GM18502 (cell line): ENCODE measurements around the gene IFI27.
A peak's percentile ranks its signal among the peaks of the same experiment; 100 is the strongest.

Source experiments
- ATAC-seq: cut with Tn5 transposase; IDR thresholded peaks from one replicate; pipeline ENCODE4 v1.9.1; 2021; ENCODE audit warnings: mild to moderate bottlenecking; ENCODE audit not compliant: unreplicated experiment, poor library complexity

Gene IFI27

GRCh38 chr14:94123868-94124267 is 13.3 kb downstream of the IFI27 start:
- no peak for ATAC-seq

DNA sequence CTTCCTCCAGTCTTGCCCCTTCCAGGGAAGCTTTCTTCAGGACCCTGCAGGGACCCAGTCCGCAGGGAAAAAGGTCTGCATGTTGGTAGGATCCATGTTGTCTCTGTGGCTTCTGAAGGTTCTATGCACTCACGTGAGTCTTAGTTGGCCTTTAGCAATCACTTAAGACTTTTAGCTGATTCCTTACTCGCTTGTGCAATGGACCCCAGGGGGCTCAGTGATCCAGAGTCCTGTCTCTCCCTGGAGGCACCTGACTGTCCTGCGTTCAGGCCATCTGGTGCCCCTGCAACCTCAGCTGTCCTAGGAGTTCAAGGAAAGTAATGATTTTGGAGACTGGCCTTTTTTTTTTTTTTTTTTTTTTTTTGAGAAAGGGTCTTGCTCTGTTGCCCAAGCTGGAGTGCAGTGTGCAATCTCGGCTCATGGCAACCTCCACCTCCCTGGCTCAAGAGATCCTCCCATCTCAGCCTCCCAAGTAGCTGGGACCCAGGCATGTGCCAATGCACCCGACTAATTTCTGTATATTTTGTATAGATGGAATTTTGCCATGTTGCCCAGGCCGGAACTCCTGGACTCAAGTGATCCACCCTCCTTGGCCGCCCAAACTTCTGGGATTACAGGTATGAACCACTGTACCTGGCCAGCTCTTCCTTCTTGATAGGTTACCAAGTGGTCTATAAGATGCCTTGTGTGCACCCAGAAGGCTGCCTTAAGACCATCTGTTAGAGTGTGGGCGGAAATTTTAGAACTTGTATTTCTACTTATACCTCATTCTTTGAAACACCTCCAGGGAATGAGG is 14.2 kb downstream of the IFI27 start:
- ATAC-seq: no peak

GRCh38 chr14:94125659-94126418 is 15.3 kb downstream of the IFI27 start:
- no peak for ATAC-seq

GRCh38 chr14:94126419-94126677 is 15.8 kb downstream of the IFI27 start:
- ATAC-seq: no peak

DNA sequence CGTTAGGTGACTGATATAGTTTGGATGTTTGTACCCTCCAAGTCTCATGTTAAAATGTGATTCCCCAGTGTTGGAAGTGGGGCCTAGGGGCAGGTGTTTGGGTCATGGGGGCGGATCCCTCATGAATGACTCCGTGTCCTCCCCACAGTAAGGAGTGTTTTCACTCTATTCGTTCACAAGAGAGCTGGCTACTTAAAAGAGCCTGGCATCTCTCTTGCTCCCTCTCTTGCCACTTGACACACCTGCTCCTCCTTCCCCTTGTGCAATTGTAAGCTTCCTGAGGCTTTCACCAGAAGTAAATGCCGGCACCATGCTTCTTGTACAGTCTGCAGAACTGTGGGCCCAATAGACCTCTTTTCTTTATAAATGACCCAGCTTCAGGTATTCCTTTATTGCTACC is 16.3 kb downstream of the IFI27 start:
- no peak for ATAC-seq

DNA sequence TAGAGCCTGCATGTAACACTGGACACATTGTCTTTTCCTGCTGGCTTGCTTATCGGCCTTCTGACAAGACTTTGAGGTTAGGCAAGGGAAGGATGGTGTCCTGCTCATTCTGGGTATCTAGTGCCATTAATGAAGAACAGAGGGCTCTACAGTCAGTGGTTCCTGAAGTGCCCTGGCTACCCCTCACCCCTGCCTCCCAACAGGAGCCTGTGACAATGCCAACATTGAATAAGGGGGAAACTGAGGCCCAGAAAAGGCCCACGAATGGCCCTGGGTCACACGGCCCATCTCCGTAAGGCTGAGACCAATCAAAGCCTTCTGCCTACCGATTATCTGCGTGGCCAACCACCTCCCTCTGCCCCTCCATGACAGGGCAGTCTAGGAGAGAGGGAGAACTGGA is 16.8 kb downstream of the IFI27 start:
- no peak for ATAC-seq

GRCh38 chr14:94128216-94128839 is 17.8 kb downstream of the IFI27 start:
- ATAC-seq: no peak

DNA sequence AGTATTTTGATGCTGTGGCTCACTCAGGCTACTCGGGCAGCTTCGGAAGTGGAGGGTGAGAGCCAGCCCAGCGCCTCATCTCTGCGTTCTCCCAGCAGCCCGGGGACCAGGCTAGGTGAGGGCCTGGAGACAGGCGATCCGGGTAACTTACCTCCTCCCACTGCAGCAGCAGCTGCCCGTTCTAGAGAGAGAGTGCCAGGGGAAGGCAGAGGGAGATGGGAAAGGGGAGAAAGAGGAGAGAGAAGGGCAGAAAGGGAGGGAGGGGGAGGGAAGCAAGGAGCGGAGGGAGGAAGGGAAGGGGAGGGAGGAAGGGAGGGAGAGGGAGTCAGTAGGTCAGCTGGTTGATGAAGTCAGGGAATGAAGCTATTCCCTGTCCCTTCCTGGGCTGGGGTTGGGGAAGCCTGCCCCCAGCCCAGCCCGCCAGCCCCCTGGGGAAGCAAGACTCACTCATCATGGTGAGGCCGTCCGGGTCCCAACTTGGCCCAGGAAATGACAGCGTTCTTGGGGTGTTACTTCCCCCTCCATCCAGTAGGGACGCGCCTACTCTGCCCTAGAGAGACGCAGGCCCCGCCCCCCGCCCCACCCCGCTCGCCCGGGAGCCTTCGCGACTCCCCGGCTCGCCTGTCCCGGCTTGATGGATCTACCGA is 18.7 kb downstream of the IFI27 start, which contains the start of gene IFI27L2:
Gene IFI27L2, minus strand, starts transcription at position 494 of the 647 bp plus-strand sequence. Its CDS starts 40 bp downstream, at position 454.
- ATAC-seq: peak; percentile 97

- no peak for ATAC-seq
These were observed 19.4 kb downstream of the IFI27 start for GRCh38 chr14:94129758-94130414.

DNA sequence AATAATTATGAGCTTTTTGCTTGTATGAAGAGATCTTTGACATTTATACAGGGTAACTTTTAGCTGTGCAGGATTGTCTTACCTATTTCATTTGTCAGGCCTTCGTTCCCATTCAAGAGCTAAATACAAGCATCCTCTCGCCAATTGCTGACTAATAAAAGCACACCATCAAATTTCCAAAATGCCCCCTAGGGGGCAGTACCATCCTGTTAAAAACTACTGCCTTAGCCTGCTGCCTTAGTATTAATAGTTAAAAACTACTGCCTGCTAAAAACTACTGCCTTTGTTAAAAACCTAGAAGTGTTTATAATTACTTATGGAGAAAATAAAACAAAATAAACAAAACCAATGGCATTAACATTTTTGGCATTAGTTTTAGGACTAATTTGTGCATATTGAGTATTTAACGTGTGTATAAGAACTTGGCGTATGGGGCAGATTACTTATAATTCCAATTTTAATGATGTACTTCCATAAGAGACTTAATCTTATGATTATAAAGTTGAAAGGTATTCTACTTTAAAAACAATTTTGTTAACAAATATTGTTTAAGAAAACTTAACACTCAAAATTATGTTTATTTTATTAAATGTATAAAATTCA is 21.9 kb downstream of the IFI27 start:
- ATAC-seq: peak; percentile 41

DNA sequence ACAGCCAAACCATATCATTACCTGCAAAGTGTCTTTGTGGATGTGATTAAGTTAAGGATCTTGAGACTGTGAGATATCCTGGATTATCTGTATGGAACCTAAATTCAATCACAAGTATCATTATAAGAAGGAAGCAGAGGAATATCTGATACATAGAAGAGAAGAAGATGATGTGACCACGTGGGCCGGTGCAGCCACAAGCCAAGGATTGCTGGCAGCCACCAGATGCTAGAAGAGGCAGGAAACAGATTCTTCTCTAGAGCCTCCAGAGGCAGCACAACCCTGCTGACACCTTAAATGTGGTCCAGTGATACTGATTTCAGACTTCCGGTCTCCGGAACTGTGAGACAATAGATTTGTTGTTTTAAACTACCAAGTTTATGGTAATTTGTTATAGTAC is 24.9 kb downstream of the IFI27 start:
- ATAC-seq: no peak

- peak; percentile 83 for ATAC-seq
These were observed 26.2 kb downstream of the IFI27 start for GRCh38 chr14:94136575-94137331.

DNA sequence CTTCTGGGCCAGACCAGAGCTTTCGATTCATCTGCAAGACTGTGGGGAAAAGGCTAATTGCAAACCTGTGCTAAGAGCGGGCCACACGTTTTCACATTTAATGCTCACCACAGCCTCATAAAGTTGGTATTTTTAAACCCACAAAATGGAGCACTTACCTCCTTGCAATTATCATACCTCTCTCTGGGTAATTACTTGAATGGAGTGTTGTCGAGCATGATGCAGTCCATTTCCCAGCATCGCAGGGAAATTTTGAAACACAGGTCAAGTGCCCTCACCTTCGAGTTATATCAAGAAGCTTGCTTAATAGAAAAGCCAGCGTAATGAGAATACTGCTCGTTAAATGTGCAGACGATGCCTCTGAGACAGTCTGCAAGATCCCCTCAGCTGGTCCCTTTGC is 27.7 kb downstream of the IFI27 start:
- no peak for ATAC-seq

GRCh38 chr14:94139006-94139405 is 28.5 kb downstream of the IFI27 start:
- ATAC-seq: no peak

GRCh38 chr14:94139421-94139820 is 28.9 kb downstream of the IFI27 start:
- ATAC-seq: no peak

GRCh38 chr14:94142247-94142646 is 31.7 kb downstream of the IFI27 start:
- ATAC-seq: no peak

DNA sequence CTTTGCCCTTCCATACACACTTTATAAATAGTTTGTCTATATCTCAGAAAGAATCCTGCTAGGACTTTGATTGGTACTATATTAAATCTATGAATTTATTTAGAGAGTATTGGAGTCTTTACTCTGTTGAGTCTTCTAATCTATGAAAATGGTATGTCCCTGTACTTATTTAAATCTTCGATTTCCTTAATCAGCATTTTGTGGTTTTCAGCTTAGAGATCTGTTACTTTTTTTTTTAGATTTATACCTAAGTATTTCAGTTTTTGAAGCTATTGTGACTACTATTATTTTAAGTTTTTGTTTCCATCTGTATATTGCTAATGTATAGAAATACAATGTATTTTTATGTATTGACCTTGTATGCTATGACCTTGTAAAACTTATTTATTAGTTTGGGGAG is 32.3 kb downstream of the IFI27 start:
- ATAC-seq: no peak

GRCh38 chr14:94143239-94143638 is 32.7 kb downstream of the IFI27 start:
- ATAC-seq: no peak

- ATAC-seq: no peak
These were observed 33.2 kb downstream of the IFI27 start for GRCh38 chr14:94143711-94144110.
